HEK293 (cell line): ENCODE results near the gene NCKAP5.

ENCODE experiments used
- CTCF ChIA-PET: fragments of 350-600 bp; formaldehyde crosslinking; extraction: SDS; loops from one replicate; lab custom pipeline; 2021; ENCODE audit warnings: antibody characterized with exemption; lab: Yijun Ruan, JAX
- POLR2A ChIA-PET: fragments of 300-600 bp; formaldehyde crosslinking; extraction: SDS; loops from one replicate; lab custom pipeline; 2020; ENCODE audit warnings: antibody characterized with exemption, inconsistent platforms; lab: Yijun Ruan, JAX
- H3K27ac ChIP-seq: fragments of 200-500 bp; sonication (Bioruptor generic); 2 replicates; pipeline ENCODE4 v1.5.1; 2014; ENCODE audit warnings: low read depth, low read length, control low read depth, inconsistent platforms; ENCODE audit errors: extremely low read depth
- H3K36me3 ChIP-seq, 2 experiments: fragments of 200-500 bp in 1 of 2; sonication (Bioruptor generic) in 1 of 2; 1 replicate in 1 of 2; 2 replicates in 1 of 2; pipeline ENCODE4 v1.5.1; 2014 to 2017; ENCODE audit warnings: inconsistent platforms in 2 of 2, low read length in 2 of 2; ENCODE audit not compliant: control insufficient read depth in 2 of 2, insufficient read depth in 1 of 2
- H3K4me1 ChIP-seq: fragments of 200-500 bp; sonication (Bioruptor generic); 2 replicates; pipeline ENCODE4 v1.5.1; 2014; ENCODE audit warnings: mild to moderate bottlenecking, low read length, inconsistent platforms; ENCODE audit not compliant: control insufficient read depth, insufficient read depth
- H3K4me3 ChIP-seq: 2 replicates; pipeline ENCODE4 v1.5.1; 2011; ENCODE audit warnings: low read depth, mild to moderate bottlenecking, control low read depth, low read length, moderate library complexity
- H3K9me3 ChIP-seq: fragments of 200-500 bp; sonication (Bioruptor generic); 2 replicates; pipeline ENCODE4 v1.5.1; 2014; ENCODE audit warnings: low read depth, low read length, inconsistent platforms; ENCODE audit not compliant: control insufficient read depth, insufficient read depth
- BCL11A ChIP-seq: fragments of 450-650 bp; formaldehyde crosslinking; IDR thresholded peaks from 2 replicates; pipeline ENCODE4 v1.5.1; 2016; ENCODE audit warnings: low read depth, missing biosample characterization, missing genetic modification characterization
- GLIS1 ChIP-seq: fragments of 450-650 bp; formaldehyde crosslinking; IDR thresholded peaks from 2 replicates; pipeline ENCODE4 v1.5.1; 2016; ENCODE audit warnings: missing biosample characterization, missing genetic modification characterization
- REPIN1 ChIP-seq: fragments of 450-650 bp; formaldehyde crosslinking; IDR thresholded peaks from 2 replicates; pipeline ENCODE4 v1.5.1; 2017; ENCODE audit warnings: missing biosample characterization, missing genetic modification characterization, low read depth
- ZNF114 ChIP-seq: fragments of 450-650 bp; formaldehyde crosslinking; IDR thresholded peaks from 2 replicates; pipeline ENCODE4 v1.5.0; 2017; ENCODE audit warnings: missing biosample characterization, missing genetic modification characterization
- ZNF133 ChIP-seq: fragments of 450-650 bp; formaldehyde crosslinking; IDR thresholded peaks from 2 replicates; pipeline ENCODE4 v1.5.1; 2016; ENCODE audit warnings: missing biosample characterization, missing genetic modification characterization
- ZNF202 ChIP-seq: fragments of 450-650 bp; formaldehyde crosslinking; IDR thresholded peaks from 2 replicates; pipeline ENCODE4 v1.5.1; 2016; ENCODE audit warnings: missing biosample characterization, missing genetic modification characterization, borderline replicate concordance
- ZNF211 ChIP-seq: fragments of 450-650 bp; formaldehyde crosslinking; IDR thresholded peaks from 2 replicates; pipeline ENCODE4 v1.5.1; 2016; ENCODE audit warnings: low read depth, missing biosample characterization, missing genetic modification characterization
- ZNF266 ChIP-seq: fragments of 450-650 bp; formaldehyde crosslinking; IDR thresholded peaks from 2 replicates; pipeline ENCODE4 v1.5.1; 2016; ENCODE audit warnings: missing biosample characterization, missing genetic modification characterization, low read depth
- ZNF423 ChIP-seq: fragments of 450-650 bp; formaldehyde crosslinking; IDR thresholded peaks from 2 replicates; pipeline ENCODE4 v1.5.1; 2016; ENCODE audit warnings: missing biosample characterization, missing genetic modification characterization
- ZNF426 ChIP-seq: fragments of 450-650 bp; formaldehyde crosslinking; IDR thresholded peaks from 2 replicates; pipeline ENCODE4 v1.5.1; 2017; ENCODE audit warnings: missing biosample characterization, missing genetic modification characterization, mild to moderate bottlenecking, inconsistent platforms, moderate library complexity
- ZNF433 ChIP-seq: fragments of 450-650 bp; formaldehyde crosslinking; IDR thresholded peaks from 2 replicates; pipeline ENCODE4 v1.5.1; 2016; ENCODE audit warnings: missing biosample characterization, missing genetic modification characterization, low read depth
- ZNF473 ChIP-seq: fragments of 450-650 bp; formaldehyde crosslinking; IDR thresholded peaks from 2 replicates; pipeline ENCODE4 v1.5.1; 2017; ENCODE audit warnings: missing biosample characterization, missing genetic modification characterization
- ZNF521 ChIP-seq: fragments of 450-650 bp; formaldehyde crosslinking; IDR thresholded peaks from 2 replicates; pipeline ENCODE4 v1.5.1; 2017; ENCODE audit warnings: missing biosample characterization, mild to moderate bottlenecking, missing genetic modification characterization
- ZNF561 ChIP-seq: fragments of 450-650 bp; IDR thresholded peaks from 2 replicates; pipeline ENCODE4 v1.5.1; 2018; ENCODE audit warnings: missing biosample characterization, missing genetic modification characterization, borderline replicate concordance
- ZNF585B ChIP-seq: fragments of 450-650 bp; formaldehyde crosslinking; IDR thresholded peaks from 2 replicates; pipeline ENCODE4 v1.5.1; 2016; ENCODE audit warnings: missing biosample characterization, missing genetic modification characterization
- ZNF658 ChIP-seq: fragments of 450-650 bp; formaldehyde crosslinking; IDR thresholded peaks from 2 replicates; pipeline ENCODE4; 2016; ENCODE audit warnings: missing biosample characterization, missing genetic modification characterization
- ZNF76 ChIP-seq: fragments of 450-650 bp; formaldehyde crosslinking; IDR thresholded peaks from 2 replicates; pipeline ENCODE4; 2016; ENCODE audit warnings: low read depth, missing biosample characterization, missing genetic modification characterization, borderline replicate concordance
- TF ChIP-seq, protein P1 (sequence below): fragments of 450-650 bp; formaldehyde crosslinking; IDR thresholded peaks from 2 replicates; pipeline ENCODE4 v1.5.1; 2016; ENCODE audit warnings: missing biosample characterization, missing genetic modification characterization, borderline replicate concordance
- TF ChIP-seq, protein P2 (sequence below): fragments of 450-650 bp; formaldehyde crosslinking; IDR thresholded peaks from 2 replicates; pipeline ENCODE4 v1.5.1; 2016; ENCODE audit warnings: missing biosample characterization, missing genetic modification characterization
- TF ChIP-seq, protein P3 (sequence below): fragments of 450-650 bp; formaldehyde crosslinking; IDR thresholded peaks from 2 replicates; pipeline ENCODE4 v1.5.1; 2016; ENCODE audit warnings: missing biosample characterization, missing genetic modification characterization
- TF ChIP-seq, protein P4 (sequence below): fragments of 450-650 bp; formaldehyde crosslinking; IDR thresholded peaks from 2 replicates; pipeline ENCODE4 v1.5.1; 2016; ENCODE audit warnings: missing biosample characterization, missing genetic modification characterization

NCKAP5 gene

DNA sequence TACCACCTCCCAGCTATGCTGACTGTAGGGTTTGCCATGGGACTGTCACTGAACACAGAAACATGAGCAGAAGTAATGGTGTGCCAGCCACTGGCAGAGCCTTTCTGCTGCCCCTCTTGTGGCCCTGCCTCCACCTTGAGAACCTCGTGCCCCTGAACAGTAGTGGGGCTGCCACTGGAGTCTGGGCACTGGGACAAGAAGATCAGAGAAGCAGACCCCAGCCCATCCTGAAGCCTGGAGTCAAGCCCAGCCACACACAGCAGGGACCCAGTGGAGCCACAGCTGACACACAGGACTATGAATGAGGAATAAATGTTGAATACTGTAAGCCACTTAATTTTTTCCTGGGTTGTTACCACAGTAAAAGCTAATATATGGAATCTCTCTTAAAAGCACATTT lies 159.6 kb downstream of the NCKAP5 start (continued):
- TF ChIP-seq, protein P1, sequence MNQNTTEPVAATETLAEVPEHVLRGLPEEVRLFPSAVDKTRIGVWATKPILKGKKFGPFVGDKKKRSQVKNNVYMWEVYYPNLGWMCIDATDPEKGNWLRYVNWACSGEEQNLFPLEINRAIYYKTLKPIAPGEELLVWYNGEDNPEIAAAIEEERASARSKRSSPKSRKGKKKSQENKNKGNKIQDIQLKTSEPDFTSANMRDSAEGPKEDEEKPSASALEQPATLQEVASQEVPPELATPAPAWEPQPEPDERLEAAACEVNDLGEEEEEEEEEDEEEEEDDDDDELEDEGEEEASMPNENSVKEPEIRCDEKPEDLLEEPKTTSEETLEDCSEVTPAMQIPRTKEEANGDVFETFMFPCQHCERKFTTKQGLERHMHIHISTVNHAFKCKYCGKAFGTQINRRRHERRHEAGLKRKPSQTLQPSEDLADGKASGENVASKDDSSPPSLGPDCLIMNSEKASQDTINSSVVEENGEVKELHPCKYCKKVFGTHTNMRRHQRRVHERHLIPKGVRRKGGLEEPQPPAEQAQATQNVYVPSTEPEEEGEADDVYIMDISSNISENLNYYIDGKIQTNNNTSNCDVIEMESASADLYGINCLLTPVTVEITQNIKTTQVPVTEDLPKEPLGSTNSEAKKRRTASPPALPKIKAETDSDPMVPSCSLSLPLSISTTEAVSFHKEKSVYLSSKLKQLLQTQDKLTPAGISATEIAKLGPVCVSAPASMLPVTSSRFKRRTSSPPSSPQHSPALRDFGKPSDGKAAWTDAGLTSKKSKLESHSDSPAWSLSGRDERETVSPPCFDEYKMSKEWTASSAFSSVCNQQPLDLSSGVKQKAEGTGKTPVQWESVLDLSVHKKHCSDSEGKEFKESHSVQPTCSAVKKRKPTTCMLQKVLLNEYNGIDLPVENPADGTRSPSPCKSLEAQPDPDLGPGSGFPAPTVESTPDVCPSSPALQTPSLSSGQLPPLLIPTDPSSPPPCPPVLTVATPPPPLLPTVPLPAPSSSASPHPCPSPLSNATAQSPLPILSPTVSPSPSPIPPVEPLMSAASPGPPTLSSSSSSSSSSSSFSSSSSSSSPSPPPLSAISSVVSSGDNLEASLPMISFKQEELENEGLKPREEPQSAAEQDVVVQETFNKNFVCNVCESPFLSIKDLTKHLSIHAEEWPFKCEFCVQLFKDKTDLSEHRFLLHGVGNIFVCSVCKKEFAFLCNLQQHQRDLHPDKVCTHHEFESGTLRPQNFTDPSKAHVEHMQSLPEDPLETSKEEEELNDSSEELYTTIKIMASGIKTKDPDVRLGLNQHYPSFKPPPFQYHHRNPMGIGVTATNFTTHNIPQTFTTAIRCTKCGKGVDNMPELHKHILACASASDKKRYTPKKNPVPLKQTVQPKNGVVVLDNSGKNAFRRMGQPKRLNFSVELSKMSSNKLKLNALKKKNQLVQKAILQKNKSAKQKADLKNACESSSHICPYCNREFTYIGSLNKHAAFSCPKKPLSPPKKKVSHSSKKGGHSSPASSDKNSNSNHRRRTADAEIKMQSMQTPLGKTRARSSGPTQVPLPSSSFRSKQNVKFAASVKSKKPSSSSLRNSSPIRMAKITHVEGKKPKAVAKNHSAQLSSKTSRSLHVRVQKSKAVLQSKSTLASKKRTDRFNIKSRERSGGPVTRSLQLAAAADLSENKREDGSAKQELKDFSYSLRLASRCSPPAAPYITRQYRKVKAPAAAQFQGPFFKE (tag by site-specific recombination): no peak
- TF ChIP-seq REPIN1 (tag by site-specific recombination) (no peak), ZNF423 (tag by site-specific recombination) (no peak), ZNF658 (tag by site-specific recombination) (no peak)
- TF ChIP-seq, all 188 proteins: peak for 0

DNA sequence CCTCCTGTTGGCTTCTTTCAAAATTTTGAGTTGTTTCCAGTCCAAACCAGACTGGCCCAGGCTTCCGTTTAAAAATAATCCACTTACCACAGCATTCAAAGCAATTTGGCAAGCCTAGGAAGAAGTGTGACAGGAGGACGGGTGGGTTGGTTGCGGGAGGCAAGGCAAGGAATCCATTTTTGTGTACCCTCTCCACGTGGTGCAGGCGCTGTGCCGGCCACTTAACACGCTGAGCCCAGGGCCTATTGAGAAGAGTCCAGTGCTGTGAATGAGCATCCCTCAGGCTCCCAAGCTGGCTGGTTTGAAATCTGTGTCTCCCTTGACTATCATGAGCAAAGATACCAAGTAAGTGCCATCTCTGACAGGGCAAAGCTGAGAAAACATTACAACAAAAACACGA lies 160.9 kb downstream of the NCKAP5 start:
- TF ChIP-seq ZNF561 (tag by site-specific recombination) (no peak), ZNF426 (no peak), ZNF473 (tag by site-specific recombination) (no peak), ZNF211 (tag by site-specific recombination) (no peak), GLIS1 (no peak)
- CTCF ChIA-PET: interaction anchor here (1.0 to 1.1 kb wide), 2 partner anchors 8 to 150 kb away, joined by 3 to 4 read pairs; no protein-coding TSS in a partner anchor
- H3K4me1 ChIP-seq: no peaks in the 10 kb centered on the region

DNA sequence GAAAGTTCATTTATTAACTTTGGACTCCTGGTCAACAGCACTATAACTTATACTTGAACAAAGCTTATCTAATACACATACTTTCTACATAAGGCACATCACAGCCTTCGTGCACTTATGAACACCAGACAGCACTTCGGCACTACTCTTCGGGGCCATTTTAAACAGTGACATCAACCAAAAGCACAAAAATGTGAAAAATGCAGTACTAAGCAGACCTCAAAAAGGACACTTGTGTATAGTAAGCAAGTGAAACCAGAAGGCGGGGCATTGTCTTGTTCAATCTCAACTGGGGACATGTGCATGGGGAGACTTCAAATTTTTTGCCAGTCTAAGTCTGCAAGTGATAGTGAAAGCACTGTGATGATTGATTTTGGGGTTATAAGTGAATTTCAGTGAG lies 163.0 kb downstream of the NCKAP5 start:
- POLR2A ChIA-PET: no interaction called here

More for the DNA sequence above, 160.9 kb downstream of the NCKAP5 start:
- H3K27ac ChIP-seq: no peak overlapping the region
- no peaks in the 10 kb centered on the region for H3K36me3 ChIP-seq
- H3K9me3 ChIP-seq: no peaks in the 10 kb centered on the region
- POLR2A ChIA-PET: no interaction called here
- H3K4me3 ChIP-seq: no peak overlapping the region

More for the DNA sequence above, 163.0 kb downstream of the NCKAP5 start:
- Histone ChIP-seq H3K27ac (no peak overlapping the region), H3K4me3 (no peak overlapping the region), H3K9me3 (no peaks in the 10 kb centered on the region), H3K4me1 (no peaks in the 10 kb centered on the region), H3K36me3 (no peaks in the 10 kb centered on the region)
- CTCF ChIA-PET: no interaction called here
- no peak for TF ChIP-seq ZNF76
- TF ChIP-seq, protein P2, sequence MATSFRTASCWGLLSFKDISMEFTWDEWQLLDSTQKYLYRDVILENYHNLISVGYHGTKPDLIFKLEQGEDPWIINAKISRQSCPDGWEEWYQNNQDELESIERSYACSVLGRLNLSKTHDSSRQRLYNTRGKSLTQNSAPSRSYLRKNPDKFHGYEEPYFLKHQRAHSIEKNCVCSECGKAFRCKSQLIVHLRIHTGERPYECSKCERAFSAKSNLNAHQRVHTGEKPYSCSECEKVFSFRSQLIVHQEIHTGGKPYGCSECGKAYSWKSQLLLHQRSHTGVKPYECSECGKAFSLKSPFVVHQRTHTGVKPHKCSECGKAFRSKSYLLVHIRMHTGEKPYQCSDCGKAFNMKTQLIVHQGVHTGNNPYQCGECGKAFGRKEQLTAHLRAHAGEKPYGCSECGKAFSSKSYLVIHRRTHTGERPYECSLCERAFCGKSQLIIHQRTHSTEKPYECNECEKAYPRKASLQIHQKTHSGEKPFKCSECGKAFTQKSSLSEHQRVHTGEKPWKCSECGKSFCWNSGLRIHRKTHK: no peak
- TF ChIP-seq ZNF521 (tag by site-specific recombination): no peak
- TF ChIP-seq, protein P3, sequence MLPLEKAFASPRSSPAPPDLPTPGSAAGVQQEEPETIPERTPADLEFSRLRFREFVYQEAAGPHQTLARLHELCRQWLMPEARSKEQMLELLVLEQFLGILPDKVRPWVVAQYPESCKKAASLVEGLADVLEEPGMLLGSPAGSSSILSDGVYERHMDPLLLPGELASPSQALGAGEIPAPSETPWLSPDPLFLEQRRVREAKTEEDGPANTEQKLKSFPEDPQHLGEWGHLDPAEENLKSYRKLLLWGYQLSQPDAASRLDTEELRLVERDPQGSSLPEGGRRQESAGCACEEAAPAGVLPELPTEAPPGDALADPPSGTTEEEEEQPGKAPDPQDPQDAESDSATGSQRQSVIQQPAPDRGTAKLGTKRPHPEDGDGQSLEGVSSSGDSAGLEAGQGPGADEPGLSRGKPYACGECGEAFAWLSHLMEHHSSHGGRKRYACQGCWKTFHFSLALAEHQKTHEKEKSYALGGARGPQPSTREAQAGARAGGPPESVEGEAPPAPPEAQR (tag by site-specific recombination): no peak
- TF ChIP-seq ZNF433: no peak
- no peak for TF ChIP-seq ZNF133 (tag by site-specific recombination)
- TF ChIP-seq ZNF202: no peak
- TF ChIP-seq ZNF585B (tag by site-specific recombination): no peak
- TF ChIP-seq BCL11A (tag by site-specific recombination): no peak
- no peak for TF ChIP-seq ZNF211 (tag by site-specific recombination)
- TF ChIP-seq ZNF266 (tag by site-specific recombination): no peak
- TF ChIP-seq, protein P4, sequence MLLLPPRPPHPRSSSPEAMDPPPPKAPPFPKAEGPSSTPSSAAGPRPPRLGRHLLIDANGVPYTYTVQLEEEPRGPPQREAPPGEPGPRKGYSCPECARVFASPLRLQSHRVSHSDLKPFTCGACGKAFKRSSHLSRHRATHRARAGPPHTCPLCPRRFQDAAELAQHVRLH: no peak
- no peak for TF ChIP-seq ZNF114 (tag by site-specific recombination)
